ENCODE measurements around the gene PRKCH.

PRKCH gene

DNA sequence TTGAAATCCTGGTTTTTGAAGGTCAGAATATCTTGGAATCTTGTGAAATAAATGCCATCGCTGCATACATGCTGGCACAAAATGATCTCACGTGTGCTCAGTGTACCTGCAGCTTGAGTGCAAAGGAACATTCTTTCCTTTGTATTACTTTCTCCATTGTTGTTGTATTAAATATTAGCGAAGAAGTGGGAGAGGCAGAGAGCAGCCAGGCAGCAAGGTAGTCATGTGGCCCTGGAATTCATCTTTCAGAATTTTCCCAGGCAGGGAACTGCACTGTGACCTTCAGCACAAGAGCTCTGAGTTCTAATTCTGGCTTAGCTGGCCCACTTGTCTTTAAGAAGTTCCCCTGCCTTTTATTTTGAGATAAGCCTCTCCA is 145.5 kb downstream of the PRKCH start:
- TF ChIP-seq FOXP2 (optimal IDR thresholded peaks at IDR 0.05; ENCODE audit: borderline replicate concordance, extremely low read depth, extremely low read length, insufficient read depth) (no peak), TAF1 (IDR thresholded peaks at IDR 0.05; ENCODE audit: borderline replicate concordance, insufficient read depth, low read length) (no peak), POLR2AphosphoS5 (IDR thresholded peaks at IDR 0.05; ENCODE audit: low read depth, low read length) (no peak), SIN3A (IDR thresholded peaks at IDR 0.05; ENCODE audit: borderline replicate concordance, insufficient read depth, low read length) (no peak)
- TF ChIP-seq, protein P1, sequence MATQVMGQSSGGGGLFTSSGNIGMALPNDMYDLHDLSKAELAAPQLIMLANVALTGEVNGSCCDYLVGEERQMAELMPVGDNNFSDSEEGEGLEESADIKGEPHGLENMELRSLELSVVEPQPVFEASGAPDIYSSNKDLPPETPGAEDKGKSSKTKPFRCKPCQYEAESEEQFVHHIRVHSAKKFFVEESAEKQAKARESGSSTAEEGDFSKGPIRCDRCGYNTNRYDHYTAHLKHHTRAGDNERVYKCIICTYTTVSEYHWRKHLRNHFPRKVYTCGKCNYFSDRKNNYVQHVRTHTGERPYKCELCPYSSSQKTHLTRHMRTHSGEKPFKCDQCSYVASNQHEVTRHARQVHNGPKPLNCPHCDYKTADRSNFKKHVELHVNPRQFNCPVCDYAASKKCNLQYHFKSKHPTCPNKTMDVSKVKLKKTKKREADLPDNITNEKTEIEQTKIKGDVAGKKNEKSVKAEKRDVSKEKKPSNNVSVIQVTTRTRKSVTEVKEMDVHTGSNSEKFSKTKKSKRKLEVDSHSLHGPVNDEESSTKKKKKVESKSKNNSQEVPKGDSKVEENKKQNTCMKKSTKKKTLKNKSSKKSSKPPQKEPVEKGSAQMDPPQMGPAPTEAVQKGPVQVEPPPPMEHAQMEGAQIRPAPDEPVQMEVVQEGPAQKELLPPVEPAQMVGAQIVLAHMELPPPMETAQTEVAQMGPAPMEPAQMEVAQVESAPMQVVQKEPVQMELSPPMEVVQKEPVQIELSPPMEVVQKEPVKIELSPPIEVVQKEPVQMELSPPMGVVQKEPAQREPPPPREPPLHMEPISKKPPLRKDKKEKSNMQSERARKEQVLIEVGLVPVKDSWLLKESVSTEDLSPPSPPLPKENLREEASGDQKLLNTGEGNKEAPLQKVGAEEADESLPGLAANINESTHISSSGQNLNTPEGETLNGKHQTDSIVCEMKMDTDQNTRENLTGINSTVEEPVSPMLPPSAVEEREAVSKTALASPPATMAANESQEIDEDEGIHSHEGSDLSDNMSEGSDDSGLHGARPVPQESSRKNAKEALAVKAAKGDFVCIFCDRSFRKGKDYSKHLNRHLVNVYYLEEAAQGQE (IDR thresholded peaks at IDR 0.05; ENCODE audit: insufficient read depth in 1 of 2, low read depth in 2 of 2, low read length in 2 of 2): no peak

DNA sequence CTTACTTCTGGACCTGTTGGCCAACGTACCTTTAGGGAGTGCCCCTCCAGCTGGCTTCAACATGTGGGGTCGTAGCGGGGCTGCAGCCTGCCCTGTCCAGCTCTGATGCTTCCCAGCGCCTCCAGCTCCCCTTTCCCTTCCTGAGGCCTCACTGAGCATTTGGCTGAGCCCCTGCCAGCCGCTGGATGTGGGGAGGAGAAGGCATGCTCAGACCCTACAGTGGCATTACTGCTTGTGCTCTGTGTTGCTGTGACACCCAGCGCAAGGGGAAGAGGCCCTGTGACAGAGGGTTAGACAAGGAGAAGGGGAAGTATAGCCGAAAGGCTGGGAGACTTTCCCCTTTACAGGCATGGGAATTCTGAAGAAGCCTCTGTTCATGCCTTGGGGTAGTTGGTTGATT is 145.9 kb downstream of the PRKCH start:
- no peak for TF ChIP-seq SIN3A (IDR thresholded peaks at IDR 0.05; ENCODE audit: borderline replicate concordance, insufficient read depth, low read length)
- TF ChIP-seq POLR2AphosphoS5 (IDR thresholded peaks at IDR 0.05; ENCODE audit: low read depth, low read length): no peak
- TF ChIP-seq TAF1 (IDR thresholded peaks at IDR 0.05; ENCODE audit: borderline replicate concordance, insufficient read depth, low read length): no peak
- TF ChIP-seq, protein P1 (IDR thresholded peaks at IDR 0.05; ENCODE audit: insufficient read depth in 1 of 2, low read depth in 2 of 2, low read length in 2 of 2): no peak
- TF ChIP-seq FOXP2 (optimal IDR thresholded peaks at IDR 0.05; ENCODE audit: borderline replicate concordance, extremely low read depth, extremely low read length, insufficient read depth): no peak

DNA sequence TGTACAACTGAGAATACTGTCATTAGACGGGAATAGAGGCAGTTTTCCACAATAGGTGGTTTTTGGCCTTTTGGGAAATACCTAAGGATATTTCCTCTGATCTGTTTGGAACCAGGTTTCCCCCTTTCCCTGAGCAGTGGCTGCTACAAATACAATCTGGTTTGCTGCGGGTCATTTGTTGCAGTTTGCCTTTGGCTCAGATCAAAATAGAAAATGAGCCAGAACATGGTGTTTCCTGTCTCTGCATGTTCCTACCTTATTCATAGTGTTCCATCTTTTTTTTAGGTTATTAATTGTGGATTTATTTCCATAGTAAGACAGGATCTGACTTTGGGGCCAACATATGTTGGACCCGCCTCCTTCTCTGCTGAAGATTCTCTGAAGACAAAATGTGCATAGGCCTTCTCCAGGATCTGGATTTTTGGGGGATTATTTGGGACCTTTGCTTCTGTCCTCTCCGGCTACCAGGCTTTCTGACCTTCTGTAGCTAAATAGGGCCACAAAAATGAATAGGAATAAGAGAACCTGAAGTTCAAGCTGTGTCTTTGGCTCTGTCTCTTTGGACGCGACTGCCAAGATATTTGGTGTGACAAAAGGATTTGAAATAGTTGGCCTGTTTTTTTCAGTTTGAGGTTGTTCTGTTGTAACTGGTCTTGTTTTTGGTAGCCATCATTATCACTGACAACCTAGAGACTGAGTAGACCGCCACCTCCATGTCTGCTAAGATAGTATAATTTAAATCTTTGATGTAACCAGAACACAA is 146.9 kb downstream of the PRKCH start:
- TF ChIP-seq SIN3A (IDR thresholded peaks at IDR 0.05; ENCODE audit: borderline replicate concordance, insufficient read depth, low read length) (no peak), TAF1 (IDR thresholded peaks at IDR 0.05; ENCODE audit: borderline replicate concordance, insufficient read depth, low read length) (no peak), POLR2AphosphoS5 (IDR thresholded peaks at IDR 0.05; ENCODE audit: low read depth, low read length) (no peak), FOXP2 (optimal IDR thresholded peaks at IDR 0.05; ENCODE audit: borderline replicate concordance, extremely low read depth, extremely low read length, insufficient read depth) (no peak)
- TF ChIP-seq, protein P1 (IDR thresholded peaks at IDR 0.05; ENCODE audit: insufficient read depth in 1 of 2, low read depth in 2 of 2, low read length in 2 of 2): no peak

DNA sequence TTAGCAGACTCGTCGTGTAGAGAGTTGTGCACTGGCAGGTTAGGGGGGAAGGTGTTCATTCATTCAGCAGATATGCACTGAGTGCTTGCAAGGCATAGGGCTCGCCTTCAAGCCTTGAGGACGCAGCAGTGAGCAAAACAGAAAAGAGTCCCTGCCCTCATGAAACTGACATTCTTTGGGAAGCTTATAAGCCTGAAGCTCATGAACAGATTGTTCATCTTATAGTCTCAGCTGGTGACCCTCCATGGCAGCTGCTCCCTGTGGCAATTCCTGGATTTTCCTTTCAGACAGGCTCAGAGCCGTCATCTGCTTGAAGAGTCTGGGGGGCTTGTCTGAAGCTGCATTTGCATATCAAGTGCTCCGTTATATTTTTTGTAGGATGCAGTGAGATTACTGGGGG is 148.4 kb downstream of the PRKCH start:
- no peak for TF ChIP-seq TAF1 (IDR thresholded peaks at IDR 0.05; ENCODE audit: borderline replicate concordance, insufficient read depth, low read length)
- no peak for TF ChIP-seq SIN3A (IDR thresholded peaks at IDR 0.05; ENCODE audit: borderline replicate concordance, insufficient read depth, low read length)
- no peak for TF ChIP-seq POLR2AphosphoS5 (IDR thresholded peaks at IDR 0.05; ENCODE audit: low read depth, low read length)
- TF ChIP-seq, protein P1 (IDR thresholded peaks at IDR 0.05; ENCODE audit: insufficient read depth in 1 of 2, low read depth in 2 of 2, low read length in 2 of 2): no peak
- TF ChIP-seq FOXP2 (optimal IDR thresholded peaks at IDR 0.05; ENCODE audit: borderline replicate concordance, extremely low read depth, extremely low read length, insufficient read depth): no peak
